HG02981 (cell line): ENCODE measurements around the gene MEIKIN.
"Not testable (repeated sequence)": the region's sequence is repeated elsewhere in the genome, so short reads cannot be mapped to it uniquely, and the experiment has no call there.

Experiments used
- ATAC-seq: cut with Tn5 transposase; IDR thresholded peaks from one replicate; pipeline ENCODE4 v1.9.1; 2021; ENCODE audit warnings: mild to moderate bottlenecking, moderate library complexity; ENCODE audit not compliant: unreplicated experiment

The MEIKIN gene

DNA sequence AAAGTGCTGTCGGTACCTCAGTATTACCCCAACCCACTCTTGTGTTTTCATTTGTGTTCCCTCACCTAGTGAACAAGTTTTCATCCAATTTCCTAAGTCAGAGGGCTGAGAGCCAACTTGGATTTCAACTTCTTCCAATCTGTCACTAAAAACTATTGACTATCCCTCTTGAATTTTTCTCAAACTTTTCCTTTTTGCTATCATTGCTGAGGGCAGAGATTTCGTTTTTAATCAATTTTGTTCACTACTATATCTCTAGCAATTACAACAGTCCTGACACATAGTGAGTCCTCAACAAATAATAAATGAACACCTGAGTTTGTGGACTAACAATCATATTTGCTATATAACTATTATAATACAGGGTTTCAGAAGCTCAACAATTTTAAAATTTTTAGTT lies 29.0 kb downstream of the MEIKIN start:
- ATAC-seq: no peak

DNA sequence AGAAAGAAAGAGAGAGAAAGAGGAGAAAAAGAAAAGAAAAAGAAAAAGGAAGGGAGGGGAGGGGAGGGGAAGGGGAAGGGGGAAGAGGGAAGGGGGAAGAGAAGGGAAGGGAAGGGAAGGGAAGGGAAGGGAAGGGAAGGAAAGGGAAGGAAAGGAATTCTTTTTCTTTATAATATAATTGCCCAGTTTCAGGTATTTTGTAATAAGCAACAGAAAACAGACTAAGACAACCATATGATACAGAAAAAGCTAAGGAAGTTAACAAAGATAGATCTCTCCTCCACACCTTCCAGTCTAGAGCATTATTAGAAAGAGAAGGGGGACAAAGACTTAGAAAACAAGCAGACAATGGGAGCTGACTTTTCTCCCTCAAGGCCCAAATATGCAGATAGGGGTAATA lies 31.0 kb downstream of the MEIKIN start:
- no peak for ATAC-seq

DNA sequence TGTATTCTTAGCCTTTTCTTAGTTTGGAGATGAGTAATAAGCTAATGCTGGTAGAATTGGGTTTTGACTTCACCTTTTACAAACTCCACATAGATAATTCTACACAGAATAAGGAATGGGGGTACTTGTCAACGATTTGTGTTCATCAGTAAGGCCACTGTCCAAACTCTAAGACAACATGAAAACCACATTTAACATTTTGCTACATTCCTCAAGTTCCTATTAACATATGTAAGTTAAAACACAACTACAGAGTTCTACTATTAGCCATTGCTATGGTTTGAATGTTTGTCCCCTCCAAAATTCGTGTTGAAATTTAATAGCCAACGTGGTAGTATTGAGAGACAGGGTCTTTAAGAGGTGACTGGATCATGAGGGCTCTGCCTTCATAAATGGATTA lies 31.9 kb downstream of the MEIKIN start:
- ATAC-seq: no peak

DNA sequence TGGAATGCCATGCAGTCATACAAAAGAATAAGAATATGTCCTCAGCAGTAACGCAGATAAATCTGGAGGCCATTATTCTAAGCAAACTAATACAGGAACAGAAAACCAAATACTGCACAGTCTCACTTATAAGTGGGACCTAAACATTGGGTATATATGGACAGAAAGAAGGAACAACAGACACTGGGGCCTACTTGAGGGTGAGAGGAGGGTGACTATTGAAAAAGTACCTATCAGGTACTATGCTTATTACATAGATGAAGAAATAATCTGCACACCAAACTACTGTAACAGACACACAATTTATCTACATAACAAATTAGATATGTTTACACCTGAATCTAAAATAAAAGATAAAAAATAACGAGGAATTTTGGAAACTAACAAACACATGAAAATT lies 38.8 kb downstream of the MEIKIN start:
- no peak for ATAC-seq

DNA sequence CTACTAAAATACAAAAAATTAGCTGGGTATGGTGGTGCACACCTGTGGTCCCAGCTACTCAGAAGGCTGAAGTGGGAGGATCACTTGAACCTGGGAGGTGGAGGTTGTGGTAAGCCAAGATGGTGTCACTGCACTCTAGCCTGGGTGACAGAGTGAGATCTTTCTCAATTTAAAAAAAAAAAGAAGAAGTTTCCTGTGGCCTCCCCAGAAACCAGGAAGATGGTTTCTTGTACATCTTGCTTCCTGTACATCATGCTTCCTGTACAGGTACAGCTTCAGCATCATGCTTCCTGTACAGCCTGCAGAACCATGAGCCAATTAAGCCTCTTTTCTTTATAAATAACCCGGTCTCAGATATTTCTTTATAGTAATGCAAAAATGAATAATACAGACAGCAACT lies 43.2 kb downstream of the MEIKIN start:
- ATAC-seq: not testable (repeated sequence)

DNA sequence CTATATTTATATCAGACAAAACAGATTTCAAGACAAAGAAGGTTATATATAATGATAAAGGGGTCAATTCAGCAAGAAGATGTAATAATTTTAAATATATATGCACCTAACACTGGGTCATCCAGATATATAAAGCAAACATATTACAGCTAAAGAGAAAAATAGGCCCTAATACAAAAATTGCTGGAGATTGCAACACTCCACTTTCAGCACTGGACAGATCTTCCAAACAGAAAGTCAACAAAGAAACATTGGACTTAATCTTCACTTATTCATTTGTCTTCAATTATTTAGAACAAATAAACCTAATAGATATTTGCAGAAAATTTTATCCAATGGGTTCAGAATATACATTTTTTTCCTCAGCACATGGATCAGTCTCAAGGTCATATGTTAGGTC lies 45.8 kb downstream of the MEIKIN start:
- ATAC-seq: no peak

DNA sequence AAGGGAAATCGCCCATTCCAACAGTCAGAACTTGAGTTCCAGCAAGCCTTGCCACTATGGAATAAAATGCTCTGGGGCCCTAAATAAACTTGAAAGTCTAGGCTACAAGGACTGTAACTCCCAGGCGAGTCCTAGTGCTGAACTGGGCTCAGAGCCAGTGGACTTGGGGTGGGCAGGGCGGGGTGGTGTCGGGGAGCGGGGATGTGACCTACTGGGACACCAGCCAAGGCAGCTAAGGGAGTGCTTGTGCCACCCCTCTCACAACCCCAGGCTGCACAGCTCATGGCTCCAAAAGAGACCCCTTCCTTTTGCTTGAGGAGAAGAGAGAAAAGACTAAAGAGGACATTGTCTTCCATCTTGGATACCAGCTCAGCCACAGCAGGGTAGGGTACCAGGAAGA lies 61.5 kb downstream of the MEIKIN start:
- no peak for ATAC-seq

DNA sequence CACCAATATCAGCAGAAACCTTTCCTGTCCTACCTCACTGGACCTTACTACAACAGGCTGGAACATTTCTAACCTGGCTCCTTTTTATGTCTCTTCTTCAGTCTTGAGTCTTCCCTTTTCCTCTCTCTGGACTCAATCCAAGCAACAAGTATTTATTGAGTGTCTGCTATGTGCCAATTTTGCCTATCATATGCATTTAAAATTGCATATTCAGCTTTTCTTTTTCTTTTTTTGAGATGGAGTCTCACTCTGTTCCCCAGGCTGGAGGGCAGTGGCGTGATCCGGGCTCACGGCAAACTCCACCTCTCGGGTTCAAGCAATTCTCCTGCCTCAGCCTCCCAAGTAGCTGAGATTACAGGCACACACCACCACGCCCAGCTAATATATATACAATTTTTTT lies 65.8 kb downstream of the MEIKIN start:
- ATAC-seq: no peak

DNA sequence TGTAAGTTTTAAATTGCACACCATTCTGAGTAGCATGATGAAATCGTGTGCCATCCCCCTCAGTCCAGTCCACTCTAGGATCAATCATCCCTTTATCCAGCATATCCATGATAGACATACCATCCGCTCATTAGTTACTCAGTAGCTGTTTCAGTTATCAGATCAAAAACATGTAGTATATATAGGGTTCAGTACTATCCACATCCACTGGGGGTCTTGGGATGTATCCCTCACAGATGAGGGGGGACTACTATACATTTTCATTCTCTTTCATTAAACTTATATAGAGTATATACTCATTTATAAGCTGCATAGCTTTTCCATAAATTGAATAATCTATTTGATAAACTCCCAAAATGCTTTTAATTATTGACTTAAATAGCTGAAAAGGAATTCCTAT lies 67.6 kb downstream of the MEIKIN start:
- no peak for ATAC-seq

DNA sequence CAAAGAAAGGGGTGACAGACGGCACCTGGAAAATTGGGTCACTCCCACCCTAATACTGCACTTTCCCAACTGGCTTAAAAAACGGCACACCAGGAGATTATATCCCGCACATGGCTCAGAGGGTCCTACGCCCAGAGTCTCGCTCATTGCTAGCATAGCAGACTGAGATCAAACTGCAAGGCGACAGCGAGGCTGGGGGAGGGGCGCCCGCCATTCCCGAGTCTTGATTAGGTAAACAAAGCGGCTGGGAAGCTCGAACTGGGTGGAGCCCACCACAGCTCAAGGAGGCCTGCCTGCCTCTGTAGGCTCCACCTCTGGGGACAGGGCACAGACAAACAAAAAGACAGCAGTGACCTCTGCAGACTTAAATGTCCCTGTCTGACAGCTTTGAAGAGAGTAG lies 74.2 kb downstream of the MEIKIN start:
- ATAC-seq: not testable (repeated sequence)

DNA sequence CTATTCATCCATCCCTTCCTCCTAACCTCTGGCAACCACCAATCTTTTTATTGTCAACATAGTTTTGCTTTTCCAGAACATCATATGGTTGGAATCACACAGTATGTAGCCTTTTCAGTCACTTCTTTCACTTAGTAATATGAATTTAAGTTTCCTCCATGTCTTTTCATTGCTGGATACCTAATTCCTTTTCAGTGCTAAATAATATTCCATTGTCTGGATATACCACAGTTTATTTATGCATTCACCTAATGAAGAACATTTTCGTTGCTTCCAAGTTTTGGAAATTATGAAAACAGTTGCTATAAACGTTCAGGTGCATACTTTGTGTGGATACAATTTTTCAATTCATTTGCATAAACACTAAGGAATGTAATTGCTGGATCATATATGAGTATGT lies 77.9 kb downstream of the MEIKIN start:
- ATAC-seq: no peak

DNA sequence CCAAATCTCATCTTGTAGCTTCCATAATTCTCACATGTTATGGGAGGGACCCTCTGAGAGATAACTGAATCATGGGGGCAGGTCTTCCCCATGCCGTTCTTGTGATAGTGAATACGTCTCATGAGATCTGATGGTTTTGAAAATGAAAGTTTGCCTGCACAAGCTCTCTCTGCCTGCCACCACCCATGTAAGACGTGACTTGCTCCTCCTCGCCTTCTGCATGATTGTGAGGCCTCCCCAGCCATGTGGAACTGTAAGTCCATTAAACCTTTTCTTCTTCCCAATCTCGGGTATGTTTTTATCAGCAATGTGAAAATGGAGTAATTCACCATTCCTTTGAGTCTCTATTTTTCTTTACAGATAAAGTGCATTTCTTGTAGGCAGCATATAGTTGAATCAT lies 81.8 kb downstream of the MEIKIN start:
- ATAC-seq: no peak

DNA sequence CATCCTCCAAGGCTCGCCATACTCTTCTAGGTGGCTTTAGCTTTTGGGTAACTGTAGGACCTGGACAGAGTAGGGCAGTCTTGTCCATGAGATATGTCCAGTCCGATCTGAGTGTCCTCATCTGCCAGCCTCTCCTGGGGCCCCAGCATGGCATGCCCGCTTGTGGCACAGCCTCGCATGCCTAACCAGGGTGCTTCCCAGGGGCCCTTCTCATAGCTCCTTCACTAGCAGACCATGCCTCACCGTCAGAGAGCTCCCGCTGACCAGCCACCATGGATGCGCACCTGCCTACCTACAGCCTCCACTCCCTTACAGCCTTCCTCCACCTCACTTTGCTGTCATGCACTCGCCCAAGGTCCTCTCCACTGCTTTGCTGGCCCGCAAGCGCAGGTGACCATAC lies 88.1 kb downstream of the MEIKIN start:
- ATAC-seq: no peak

DNA sequence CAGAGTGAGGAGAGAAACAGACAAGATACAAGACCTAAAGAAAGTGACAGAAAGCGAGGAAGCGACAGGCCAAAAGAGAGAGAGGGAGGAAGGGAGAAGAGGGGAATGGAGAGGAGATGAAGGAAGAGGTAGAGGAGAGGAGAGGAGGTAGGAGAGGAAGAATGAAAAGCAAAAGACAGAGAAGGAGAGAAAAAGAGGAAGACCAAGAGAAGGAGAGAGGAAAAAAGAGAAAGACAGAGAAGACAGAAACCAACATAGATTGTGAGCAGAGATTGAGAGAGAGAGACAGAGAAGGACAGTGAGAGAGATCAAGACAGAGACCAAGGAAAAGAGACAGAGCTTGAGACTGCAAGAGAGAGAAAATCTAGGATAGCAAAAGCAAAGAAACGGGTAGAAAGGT lies 90.0 kb downstream of the MEIKIN start:
- ATAC-seq: no peak

DNA sequence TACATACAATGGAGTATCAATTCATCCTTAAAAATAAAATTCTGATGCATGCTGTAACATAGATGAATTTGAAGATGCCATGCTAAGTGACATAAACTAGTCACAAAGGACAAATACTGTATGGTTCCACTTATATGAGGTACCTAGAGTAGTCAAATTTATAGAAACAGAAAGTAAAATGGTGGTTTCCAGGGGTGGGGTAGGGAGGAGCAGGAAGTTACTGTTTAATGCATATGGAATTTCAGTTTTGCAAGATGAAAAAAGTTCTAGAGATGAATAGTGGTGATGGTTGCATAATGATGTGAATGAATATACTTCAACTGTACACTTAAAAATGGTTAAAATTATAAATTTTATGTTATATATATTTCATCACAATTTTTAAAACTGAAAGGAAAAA lies 91.3 kb downstream of the MEIKIN start:
- ATAC-seq: peak; percentile 92

DNA sequence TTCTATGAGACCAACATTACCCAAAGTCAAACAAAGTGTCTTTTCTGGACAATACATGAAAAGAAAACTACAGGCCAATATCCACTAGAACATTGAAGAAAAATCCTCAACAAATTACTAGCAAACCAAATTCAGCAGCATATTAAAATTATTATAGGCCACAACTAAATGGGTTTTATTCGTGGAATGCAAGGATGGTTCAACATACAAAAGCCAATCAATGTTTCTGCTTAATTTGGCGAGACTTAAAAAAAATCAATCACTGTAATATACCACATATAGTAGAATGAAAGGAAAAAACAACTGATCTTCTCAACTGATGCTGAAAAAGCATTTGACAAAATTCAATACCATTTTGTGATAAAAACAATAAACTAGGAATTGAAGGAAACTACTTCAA lies 96.8 kb downstream of the MEIKIN start:
- no peak for ATAC-seq

DNA sequence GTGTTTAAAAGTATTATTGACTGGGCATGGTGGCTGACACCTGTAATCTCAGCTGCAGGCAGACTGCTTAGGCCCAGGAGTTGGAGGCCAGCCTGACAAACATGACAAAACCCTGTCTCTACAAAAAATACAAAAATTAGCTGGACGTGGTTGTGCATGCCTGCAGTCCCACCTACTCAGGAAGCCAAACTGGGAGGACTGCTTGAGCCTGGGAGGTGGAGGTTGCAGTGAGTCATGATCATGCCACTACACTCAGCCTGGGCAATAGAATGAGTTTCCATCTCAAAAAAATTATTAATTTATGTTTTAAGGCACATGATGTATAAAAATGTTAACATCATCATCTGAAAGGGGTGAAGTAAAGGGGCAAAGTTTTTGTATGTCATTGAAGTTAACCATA lies 98.9 kb downstream of the MEIKIN start:
- no peak for ATAC-seq

DNA sequence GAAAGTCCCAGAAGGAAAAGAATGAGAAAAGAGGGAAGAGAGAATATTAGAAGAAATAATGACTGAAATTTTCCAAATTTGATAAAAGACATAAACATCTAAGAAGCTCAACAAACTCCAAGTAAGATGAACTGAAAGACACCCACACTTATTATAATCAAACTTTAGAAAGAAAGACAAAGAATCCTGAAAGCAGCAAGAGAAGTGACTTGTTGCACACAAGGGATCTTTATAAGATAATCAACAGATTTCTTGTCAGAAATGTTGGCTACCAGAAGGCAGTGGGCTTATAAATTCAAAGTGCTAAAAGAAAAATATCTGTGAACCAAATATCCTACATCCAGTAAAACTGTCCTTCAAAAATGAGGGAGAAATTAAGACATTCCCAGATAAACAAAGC lies 99.6 kb downstream of the MEIKIN start:
- ATAC-seq: no peak

DNA sequence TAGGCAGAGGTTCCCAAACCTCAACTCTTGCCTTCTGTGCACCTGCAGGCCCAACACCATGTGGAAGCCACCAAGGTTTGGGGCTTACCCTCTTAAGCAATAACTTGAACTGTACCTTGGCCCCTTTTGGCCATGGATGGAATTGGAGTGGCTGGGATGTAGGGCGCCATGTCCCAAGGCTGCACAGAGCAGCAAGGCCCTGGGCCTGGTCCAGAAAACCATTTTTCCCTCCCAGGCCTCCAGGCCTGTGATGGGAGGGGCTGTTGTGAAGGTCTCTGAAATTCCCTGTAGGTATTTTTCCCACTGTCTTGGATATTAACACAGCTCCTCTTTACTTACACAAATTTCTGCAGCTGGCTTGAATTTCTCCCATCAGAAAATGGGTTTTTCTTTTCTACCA lies 102.5 kb downstream of the MEIKIN start:
- ATAC-seq: not testable (repeated sequence)

DNA sequence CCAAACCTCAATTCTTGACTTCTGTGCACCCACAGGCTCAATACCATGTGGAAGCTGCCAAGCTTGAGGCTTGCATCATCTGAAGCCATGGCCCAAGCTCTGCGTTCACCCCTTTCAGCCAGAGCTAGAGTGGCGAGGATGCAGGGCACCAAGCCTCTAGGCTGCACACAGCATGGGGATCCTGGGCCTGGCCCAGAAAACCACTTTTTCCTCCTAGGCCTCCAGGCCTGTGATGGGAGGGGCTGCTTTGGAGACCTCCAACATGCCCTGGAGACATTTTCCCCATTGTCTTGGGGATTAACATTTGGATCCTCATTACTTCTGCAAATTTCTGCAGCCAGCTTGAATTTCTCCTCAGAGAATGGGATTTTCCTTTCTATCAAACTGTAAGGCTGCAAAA lies 112.8 kb downstream of the MEIKIN start:
- not testable (repeated sequence) for ATAC-seq

DNA sequence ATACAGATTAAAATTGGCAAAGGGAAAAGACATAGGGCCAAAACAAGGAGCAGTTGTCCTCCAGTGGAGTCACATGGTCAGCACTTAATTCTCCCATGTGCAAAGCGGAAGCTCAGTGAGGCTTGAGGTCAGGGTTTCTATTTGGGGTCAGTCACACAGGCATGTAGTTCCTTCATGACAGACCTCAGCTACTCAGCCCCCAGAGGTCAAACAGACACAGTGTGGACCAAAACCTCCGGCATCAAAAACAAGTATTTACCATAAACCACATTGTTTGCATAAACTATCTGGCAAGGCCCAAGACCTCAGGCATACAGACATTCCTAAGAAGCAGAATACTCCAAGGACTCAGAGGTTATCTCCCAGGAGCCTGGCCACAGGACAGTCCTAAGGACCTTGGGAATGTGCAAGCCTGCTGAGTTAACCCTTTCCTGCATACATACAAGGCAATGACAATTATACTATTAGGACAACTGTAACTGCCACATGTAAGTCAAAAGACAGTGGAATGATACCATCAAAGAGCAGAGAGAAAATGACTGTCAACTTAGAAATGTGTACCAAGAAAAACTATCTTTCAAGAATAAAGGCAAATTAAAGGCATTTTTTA lies 120.0 kb downstream of the MEIKIN start:
- ATAC-seq: no peak

DNA sequence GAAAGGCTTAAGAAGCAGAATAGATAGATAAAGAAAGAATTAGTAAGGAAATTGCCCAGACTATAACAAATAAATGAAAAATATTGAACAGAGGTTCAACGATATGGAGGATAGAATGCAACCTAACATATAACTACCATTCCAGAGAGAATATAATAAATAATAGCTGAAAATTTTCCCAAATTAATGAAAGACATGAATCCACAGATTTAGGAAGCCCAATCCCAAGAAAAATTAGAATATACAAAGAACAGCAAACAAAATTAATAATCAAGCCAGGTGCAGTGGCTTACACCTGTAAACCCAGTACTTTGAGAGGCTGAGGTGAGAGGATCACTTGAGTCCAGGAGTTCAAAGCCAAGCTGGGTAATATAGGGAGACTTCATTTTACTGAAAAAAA lies 120.8 kb downstream of the MEIKIN start:
- no peak for ATAC-seq

DNA sequence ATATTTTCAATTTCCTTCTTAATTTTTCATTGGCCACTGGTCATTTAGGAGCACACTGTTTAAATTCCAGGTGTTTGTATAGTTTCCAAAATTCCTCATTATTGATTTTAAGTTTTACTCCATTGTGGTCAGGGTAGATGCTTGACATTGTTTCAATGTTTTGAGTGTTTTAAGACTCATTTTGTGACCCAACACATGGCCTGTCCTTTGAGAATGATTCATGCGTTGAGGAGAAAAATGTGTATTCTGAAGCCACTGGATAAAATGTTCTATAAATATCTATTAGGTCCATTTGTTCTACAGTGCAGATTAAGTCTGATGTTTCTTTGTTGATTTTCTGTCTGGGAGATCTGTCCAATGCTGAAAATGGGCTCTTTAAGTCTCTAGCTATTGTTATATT lies 124.2 kb downstream of the MEIKIN start:
- ATAC-seq: no peak
